ENCODE measurements around the gene TECR. TPM values are rescaled to one million over a fixed set of nuclear protein-coding genes. Genes with fewer than 3 reads are reported as not detected.
"Not testable (repeated sequence)": the region's sequence is repeated elsewhere in the genome, so short reads cannot be mapped to it uniquely, and the experiment has no call there.

The TECR gene
- total RNA-seq, 1 donor from 2014 or later = 123 TPM

GRCh38 chr19:14562660-14563589, 33.5 kb downstream of the TECR start:
- no peaks in the 10 kb centered on the region for H3K27me3 ChIP-seq
- intact Hi-C loops (cut with DNase I) = no loop called here
- H3K9me3 ChIP-seq = no peaks in the 10 kb centered on the region
- peaks cover 17% of the 10 kb centered on the region for H3K36me3 ChIP-seq
- ATAC-seq (no peak), DNase-seq (no peak)
- H3K4me1 ChIP-seq = no peaks in the 10 kb centered on the region
- TF ChIP-seq CTCF (IDR thresholded peaks at IDR 0.05) = no peak
- H3K4me3 ChIP-seq = no peak overlapping the region
- H3K27ac ChIP-seq = no peak overlapping the region

- Histone ChIP-seq H3K36me3 (peaks cover 17% of the 10 kb centered on the region), H3K27me3 (no peaks in the 10 kb centered on the region), H3K4me3 (no peak overlapping the region), H3K27ac (no peak overlapping the region), H3K4me1 (no peaks in the 10 kb centered on the region), H3K9me3 (no peaks in the 10 kb centered on the region)
- ATAC-seq (no peak), DNase-seq (no peak)
- intact Hi-C loops (cut with DNase I) = no loop called here
- no peak for TF ChIP-seq CTCF (IDR thresholded peaks at IDR 0.05)
These were observed 34.2 kb downstream of the TECR start for GRCh38 chr19:14563590-14563926.

- DNase-seq = no peak
- peak; percentile 38 for ATAC-seq
These were observed 34.7 kb downstream of the TECR start for GRCh38 chr19:14563989-14564651.

GRCh38 chr19:14564652-14565297, 35.4 kb downstream of the TECR start:
- H3K9me3 ChIP-seq; H3K4me1 ChIP-seq; H3K4me3 ChIP-seq; ATAC-seq; intact Hi-C loops (cut with DNase I); H3K27me3 ChIP-seq; DNase-seq; H3K27ac ChIP-seq: not testable (repeated sequence)
- H3K36me3 ChIP-seq = peaks cover 17% of the 10 kb centered on the region

More at GRCh38 chr19:14563989-14564651, 34.7 kb downstream of the TECR start:
- no peak for TF ChIP-seq CTCF (IDR thresholded peaks at IDR 0.05)
- Histone ChIP-seq H3K27ac (no peak overlapping the region), H3K27me3 (no peaks in the 10 kb centered on the region), H3K4me3 (no peak overlapping the region), H3K36me3 (peaks cover 17% of the 10 kb centered on the region), H3K4me1 (no peaks in the 10 kb centered on the region), H3K9me3 (no peaks in the 10 kb centered on the region)
- intact Hi-C loops (cut with DNase I) = no loop called here

- H3K4me1 ChIP-seq = peaks cover 8% of the 10 kb centered on the region
- H3K27ac ChIP-seq = no peak overlapping the region
- intact Hi-C loops (cut with DNase I) = no loop called here
These were observed 35.9 kb downstream of the TECR start for GRCh38 chr19:14565298-14565679.

More at GRCh38 chr19:14565298-14565679, 35.9 kb downstream of the TECR start:
- ATAC-seq (no peak), DNase-seq (no peak)
- H3K9me3 ChIP-seq = no peaks in the 10 kb centered on the region
- peaks cover 17% of the 10 kb centered on the region for H3K36me3 ChIP-seq
- no peaks in the 10 kb centered on the region for H3K27me3 ChIP-seq
- no peak overlapping the region for H3K4me3 ChIP-seq
- no peak for TF ChIP-seq CTCF (IDR thresholded peaks at IDR 0.05)
